Stimulated activated CD8-positive, alpha-beta memory T cell treated with anti-CD3 and anti-CD28 coated beads, Interleukin-12 subunit alpha, Interleukin-12 subunit beta, amount 100 ng/mL, for 4 hours (primary cell): ENCODE data around the gene FAM163A.
"Not testable (repeated sequence)": the region's sequence is repeated elsewhere in the genome, so short reads cannot be mapped to it uniquely, and the experiment has no call there.

Experiments used
- DNase-seq: peaks from one replicate; pipeline ENCODE4 v3.0.0-alpha.2; 2020; ENCODE audit warnings: low read depth

The FAM163A gene

DNA sequence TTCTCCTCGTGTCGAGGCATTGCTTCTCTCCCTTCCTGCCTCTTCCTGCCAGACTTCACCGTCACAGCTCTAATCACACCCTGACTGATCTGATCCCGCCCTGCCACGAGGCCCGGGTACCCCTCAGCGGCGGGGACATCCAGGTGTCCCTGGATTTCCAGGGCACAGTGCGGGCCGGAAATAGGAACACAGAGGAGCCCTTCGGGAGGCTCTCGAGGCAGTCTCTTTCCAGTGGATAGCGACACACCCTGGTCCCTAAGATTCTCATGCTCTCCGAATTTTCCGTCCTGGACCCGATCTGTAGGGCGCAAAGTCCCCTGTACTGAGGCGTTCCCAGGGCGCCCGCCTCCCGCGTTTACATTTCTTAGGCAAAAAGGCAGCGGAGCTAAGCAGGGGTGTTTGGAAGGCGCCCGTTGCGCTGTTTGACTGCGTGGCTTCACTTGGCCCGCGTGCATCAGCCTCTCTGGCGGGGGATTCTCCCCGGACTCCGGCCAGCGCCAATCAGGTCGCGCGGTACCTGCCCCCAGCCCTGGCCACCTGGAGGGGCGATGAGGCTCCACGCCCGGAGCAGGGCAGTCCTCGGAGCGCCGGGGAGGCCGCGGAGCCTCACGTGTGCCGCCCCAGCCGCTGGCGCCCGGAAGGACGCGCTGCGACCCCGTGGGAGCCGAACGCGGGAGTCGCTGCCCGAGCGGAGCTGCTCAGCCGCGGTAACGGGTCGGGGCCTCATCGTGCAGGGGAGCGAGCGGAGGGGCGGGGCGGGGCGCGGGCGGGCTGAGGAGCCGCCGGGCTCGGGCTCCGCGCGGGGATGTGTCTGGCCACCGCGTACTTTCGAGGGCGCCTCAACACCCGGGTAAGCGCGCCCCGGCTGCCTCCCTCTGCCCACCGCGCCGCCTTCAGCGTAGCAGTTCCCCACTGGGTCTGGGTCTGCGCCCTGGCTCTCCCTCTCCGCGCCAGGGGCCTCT, at the start of gene FAM163A:
Gene FAM163A (plus strand): TSS at position 575 of the 962 bp plus-strand sequence. CDS start 69,807 bp downstream, outside the sequence.
- DNase-seq: no peak

DNA sequence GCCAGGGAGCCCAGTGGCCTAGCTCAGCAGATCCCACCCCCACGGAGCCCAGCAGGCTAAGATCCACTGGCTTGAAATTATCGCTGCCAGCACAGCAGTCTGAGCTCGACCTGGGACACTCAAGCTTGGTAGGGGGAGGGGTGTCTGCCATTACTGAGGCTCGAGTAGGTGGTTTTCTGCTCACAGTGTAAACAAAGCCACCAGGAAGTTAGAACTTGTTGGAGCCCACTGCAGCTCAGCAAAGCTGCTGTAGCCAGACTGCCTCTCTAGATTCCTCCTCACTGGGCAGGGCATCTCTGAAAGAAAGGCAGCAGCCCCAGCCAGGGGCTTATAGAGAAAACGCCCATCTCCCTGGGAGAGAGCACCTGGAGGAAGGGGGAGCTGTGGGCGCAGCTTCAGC, 48.6 kb upstream of the FAM163A start:
- DNase-seq: not testable (repeated sequence)

DNA sequence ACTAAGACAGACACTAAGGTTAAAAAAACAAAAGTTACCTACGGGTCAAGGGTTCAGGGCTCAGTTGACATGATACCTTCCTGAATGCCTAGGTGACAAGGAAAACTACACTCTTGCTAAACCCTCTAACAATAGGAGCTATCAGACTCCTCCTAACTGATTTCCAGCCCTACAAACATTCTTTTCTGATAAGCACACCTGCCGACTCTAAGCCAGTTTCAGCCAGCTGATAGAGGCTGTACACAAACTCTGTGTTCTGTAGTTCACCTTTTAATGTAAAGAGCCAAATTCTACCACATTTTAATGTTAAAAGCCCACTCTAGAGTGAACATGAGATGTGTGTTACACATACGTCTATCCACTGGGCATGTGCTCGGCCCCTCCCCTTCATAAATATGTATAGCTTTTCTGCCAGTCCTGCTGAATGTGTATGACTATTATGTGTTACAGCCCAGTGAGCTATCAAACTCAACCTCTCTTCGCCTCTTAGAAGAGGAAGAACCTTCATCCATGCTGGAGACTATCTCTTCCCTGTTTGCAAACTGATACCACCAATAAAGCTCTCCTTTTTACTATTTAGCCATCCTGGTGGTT, 40.0 kb upstream of the FAM163A start:
- DNase-seq: no peak

DNA sequence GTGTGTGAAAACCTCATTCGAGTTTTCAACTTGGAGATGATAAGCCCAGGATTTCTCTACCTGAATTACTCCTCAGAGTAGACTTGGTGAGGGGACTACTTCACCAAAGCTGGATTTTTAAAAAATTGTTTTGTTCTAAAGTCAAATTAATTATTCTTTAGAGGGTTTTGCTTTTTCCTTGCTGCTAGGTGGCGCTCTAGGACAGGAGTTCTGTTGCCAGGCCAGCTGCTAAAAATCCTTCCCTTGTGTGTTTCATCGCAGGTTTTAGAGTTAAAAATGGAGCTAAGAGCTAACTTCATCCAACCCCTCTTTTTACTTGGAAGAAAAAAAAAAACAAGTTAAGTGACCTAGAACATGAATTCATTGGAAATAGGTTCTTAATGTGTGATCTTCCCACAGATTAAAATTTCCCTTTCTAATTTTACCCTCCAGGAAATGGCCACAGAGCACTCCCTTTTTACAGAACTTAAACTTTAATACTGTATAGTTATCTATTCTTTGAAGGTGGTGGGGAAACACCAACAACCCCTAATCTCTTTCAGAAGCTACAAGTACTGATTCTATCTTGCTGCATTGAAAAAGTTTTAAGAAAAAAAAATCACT, 36.7 kb upstream of the FAM163A start:
- DNase-seq: no peak

DNA sequence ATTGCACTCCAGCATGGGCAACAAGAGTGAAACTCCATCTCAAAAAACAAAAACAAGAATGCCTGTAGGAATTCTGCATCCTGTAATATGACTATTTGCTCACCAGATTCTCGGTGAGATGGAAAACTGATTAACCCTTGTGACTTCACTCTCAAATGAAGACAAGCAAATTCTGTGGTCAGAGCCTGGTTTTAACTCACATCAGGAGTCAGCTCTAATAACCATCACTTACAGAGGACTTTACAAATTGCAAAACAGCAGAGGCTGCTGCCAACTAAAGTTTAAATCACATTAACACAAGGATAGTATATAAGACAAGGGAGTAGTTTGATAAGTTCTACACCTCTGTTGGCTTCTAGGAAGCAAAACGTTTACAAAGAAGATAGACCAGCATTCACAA, 35.7 kb upstream of the FAM163A start:
- no peak for DNase-seq

DNA sequence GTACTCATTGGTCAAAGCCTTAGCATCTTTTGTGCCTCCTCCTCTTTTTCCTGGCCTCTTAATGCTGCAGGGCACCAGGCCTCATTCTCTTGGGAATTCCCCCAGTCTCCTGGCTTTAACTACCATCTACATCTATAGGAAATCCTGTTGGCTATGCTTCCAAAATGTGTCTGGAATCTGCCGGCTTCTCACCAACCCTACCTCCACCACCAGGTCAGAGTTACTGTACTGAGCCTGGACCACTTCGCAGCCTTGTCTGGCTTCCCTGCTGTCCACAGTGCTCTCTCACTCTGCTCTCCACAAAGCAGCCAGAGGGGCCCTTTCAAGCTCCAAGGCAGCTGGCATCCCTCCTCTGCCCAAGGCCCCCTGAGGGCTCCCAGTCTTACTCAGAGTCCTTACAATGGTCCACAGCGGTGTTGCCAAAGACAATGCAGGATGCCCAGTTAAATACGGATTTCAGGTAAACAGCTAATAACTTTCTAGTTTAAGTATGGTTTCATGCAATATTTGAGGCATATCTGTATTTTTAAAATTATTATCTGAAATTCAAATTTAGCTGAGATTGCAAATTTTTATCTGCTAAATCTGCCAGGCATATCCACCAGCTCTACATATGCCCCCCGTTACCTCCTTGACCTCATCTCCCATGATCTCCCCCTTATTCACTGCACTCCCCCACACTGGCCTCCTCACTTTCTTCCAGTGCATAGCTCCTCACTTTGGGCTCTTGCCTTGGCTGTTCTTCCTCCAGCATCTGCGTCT, 34.5 kb upstream of the FAM163A start:
- no peak for DNase-seq

DNA sequence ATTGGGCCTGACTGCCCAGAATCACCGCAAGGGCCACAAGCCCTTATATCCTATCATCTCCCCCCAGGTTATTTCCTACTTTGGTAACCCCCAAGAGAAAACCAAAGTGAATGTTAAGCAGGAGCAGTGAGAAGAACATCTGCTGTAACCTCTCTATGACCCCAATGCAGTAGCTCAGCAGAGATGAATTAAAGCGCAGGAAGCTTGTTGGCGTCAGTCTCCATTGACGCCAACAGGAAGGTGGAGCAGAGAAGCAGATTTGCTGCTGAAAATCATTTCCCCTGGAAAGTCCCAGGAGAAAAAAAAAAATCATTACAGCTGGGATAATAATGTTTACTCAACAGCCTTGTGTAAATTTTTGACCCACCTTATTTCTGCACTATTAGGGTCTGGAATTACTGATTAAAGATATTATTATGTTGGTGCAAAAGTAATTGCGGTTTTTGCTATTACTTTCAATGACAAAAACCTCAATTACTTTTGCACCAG, 33.2 kb upstream of the FAM163A start:
- DNase-seq: no peak

DNA sequence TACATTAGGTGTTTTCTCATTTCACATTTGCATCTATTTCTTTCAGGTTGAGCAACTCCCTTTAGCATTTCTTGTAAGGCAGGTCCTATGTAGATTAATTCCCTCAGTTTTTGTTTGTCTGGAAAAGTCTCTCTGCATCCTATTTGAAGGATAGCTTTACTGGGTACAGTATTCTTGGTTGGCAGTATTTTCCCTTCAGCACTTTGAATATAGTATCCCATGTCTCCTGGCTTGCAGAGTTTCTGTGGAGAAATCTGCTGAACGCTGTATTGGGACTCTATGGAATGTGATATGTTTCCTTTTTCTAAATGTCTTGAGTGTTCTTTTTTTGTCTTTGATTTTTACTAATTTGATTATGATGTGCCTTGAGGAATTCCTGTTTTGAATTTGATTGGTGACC, 28.9 kb upstream of the FAM163A start:
- no peak for DNase-seq

DNA sequence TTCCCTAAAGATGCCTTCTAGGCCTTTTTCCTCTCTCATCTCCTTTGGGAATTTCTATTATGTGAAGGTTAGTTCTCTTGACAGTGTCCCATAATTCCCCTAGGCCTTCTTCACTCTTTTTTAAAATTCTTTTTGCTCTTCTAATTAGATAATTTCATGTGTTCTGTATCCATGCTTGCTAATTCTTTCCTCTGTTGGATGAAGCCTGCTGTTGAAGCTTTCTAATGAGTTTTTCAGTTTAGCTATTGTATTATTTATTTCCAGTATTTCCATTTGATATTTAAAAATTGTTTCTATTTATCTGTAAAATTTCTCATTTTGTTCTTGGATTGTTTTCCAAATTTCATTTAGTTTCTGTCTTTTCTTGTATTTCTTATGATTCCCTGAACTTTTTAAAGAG, 28.5 kb upstream of the FAM163A start:
- no peak for DNase-seq

DNA sequence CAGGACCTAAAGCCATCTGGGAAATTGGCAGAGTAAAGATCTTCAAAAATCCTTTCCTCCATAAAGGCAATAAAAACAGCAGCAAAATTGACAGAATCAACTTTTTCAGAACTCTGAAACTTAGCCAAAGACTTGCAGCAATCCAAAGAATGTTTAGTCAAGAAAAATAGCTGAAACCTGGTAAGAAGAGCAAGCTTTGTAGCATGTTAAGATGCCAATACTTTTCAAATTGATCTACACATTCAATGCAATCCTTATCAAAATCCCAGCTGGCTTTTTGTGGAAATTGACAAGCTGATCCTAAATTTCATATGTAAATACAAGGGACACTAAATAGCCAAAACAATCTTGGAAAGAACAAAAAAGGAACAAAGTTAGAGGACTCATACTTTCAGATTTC, 23.8 kb upstream of the FAM163A start:
- no peak for DNase-seq

DNA sequence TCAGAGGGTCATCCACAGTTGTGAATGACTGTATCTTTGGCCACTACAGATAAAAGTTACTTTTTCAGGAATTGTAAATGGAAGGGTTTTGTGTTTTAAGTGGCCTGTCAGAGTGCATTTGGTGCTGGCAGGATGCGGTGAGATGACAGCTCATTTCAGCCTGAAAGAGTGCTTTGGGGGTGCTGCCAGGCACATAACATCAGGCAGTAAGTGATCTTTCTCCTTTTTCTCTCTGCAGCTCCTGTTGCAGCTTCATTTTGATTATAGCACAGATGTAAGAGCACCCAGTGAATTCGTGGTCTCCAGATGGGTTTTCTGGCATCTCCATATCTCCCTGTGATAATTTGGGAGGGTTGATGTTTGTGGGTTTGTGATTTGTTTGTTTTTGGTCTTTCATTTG, 14.8 kb upstream of the FAM163A start:
- DNase-seq: no peak

DNA sequence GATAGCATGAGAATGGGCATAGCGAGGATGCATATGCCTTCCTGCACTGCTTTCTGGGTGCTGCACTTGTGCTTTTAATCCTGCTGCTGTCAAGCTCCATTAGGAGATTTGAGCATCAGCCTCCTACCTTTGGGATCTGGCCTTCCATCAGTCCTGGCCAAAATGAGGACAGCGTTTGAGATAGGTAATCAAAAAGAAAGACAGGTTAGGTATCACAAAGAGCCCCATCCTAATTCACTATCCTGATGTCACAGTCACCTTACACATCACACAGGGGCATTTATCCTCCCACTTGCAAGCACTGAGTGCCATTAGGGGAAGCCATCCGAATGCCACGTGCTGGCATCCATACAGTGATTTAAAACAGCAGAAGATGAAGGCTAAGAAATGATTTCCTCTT, 13.2 kb upstream of the FAM163A start:
- no peak for DNase-seq

DNA sequence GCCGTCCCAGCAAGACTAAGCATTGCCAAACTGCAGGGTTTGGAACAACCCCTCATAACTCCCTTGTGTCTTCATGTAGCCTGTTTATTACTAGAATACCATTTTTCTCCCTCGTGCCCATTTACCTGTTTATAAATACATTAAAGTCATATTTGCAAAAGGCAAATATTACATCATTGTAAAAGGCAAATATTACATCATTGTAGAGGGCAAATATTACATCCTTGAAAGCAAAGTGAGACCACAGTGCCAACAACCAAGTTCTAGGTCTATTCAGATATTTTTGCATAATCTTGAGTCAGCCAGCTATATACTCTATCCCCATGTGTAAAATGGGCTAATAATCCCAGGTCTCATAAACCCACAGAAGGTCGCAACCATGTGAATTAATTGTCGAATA, 11.4 kb upstream of the FAM163A start:
- DNase-seq: no peak

DNA sequence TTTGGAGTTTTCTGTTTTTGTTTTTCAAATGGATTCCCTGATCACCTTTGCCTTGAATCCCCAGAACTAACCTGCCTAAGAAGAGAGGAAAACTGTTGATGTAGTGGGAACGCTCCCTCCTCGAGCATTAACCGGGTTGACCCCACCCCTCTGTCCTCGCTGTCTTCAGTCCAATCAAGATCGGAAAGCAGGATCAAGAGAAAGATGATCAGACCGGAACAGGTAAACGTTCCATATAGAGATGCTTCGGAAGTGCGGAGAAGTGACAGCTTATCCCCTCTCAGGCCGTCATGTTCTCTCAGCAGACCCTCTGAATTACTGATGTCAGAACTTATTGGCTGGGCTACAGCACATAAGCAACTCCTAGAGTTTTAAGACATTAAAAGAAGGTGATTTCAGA, 800 bp upstream of the FAM163A start:
- DNase-seq: no peak

DNA sequence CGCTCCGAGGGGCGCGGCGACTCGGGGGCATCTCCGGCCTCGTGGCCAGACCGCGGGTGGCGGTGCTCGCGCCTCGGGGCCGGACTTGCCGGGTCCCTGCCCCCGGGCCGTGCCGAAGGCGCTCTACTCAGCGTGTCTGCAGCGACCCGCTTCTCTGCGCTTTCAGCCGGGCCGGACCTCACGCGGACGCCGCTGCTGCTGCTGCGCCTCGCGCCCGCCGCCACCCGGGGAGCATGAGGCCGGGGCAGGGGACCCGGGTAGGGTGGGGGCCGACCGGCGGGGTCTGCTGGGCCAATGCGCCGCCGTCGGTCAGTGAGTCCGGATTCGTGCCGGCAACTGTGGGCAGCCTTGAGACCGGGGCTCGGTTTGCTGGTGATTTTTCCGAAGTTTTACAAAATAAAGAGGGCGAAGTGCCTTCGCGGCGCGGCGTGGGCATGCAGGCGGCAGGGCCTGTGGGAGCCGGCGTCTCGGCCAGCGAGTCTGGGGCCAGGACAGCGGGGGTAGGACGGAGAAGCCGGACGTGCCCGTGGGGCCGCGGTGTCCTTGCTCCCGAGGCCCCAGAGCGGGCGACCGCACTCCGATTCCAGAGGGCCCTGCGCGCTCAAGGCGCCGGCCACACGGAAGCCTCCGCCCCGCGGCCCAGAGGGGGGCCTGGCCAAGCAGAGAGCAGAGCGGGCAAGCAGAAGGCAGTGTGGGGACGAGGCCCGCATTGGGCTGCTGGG, 749 bp downstream of the FAM163A start:
- DNase-seq: no peak

DNA sequence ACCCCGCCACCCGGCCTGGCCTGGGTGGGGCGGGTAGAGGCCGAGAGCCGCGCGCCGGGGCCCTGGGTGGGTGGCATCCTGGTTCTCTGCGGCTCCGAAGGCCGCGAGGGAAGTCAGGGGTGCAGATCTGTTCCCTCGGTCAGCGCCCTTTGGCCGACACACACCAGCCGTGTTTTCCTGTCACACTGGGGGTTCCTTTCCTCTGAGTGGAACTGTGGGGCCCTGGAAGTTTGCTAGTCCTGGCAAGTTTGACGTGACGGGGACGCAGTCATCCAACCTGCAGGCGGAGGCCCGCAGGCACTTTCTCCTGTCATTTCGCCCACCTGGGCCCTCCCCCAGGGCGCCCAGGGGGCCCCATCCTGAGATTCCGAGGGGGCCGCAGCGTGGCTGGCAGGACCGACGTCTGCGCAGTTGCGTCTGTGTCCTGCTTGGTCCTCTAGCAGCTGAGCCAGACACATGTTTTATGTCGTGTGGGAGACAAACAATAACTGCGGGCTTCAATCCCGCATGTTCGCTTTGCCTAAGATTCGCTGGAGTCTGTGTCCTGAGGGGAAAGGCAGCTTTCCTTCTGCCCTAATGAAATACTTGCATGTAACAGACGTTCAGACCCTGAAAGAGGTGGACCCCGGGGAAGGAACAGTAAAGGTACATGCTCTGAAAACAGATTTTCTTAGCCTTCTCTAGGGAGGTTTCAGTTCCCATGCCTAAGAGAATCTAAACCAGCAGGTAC, 1.5 kb downstream of the FAM163A start:
- DNase-seq: no peak

DNA sequence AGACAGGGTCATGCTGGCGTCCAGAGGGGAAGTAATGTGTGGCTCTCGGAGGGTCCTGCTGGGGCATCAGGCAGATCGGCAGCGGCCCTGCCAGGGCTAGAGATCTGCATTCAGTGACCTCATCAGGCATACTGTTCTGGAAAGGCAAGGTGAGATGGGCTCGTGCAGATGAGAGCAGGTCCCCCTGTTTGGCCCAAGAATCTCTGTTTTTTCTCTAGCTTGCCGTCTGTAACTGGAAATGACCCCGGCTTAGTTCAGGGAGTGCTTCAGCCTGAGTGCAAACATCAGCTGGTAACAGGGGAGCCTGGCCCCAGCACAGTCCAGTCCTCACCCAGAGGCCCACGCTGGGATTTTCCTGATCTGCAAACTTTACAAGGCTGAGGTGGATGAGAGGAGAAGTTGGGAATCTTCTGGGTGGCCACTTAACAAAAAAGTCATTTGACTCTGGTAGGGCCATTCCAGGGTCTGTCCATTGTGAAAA, 2.1 kb downstream of the FAM163A start:
- DNase-seq: no peak

DNA sequence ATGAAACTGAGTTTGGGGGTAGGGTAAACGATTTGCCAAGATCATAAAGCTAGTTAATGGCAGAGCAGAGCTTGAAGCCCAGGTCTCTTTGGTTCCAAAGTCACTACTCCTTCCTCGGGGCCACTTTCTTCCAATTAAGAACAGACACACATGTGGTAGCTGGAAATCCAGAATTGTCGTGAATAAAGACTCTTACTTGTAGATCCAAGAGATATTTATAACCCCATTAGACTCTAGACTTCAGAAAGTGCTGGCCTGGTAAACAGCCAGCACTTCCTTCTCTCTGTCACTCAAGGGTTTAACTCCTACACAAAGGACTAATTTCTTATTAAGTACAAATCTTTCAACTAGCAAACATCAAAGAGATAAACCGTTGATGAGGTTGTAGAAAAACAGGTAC, 2.7 kb downstream of the FAM163A start:
- no peak for DNase-seq

DNA sequence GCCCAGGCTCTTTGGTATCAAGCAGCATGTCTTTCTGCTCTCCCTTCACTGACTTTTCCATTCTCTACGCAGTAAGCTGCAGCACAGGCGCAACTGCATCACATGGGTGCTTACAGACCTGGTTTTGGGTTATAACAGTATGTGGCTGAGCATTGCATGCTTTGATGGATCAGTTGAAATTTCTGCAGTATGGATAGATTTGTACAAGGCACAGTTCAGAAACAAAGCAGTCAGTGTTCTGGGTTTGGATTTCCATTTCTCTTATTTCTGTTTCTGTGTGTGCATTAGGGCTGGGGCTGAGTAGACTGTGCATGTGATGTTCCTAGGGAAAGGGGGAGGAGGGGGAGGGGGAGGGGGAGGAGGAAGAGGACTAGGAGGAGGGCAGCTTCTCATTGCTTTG, 4.5 kb downstream of the FAM163A start:
- DNase-seq: no peak

DNA sequence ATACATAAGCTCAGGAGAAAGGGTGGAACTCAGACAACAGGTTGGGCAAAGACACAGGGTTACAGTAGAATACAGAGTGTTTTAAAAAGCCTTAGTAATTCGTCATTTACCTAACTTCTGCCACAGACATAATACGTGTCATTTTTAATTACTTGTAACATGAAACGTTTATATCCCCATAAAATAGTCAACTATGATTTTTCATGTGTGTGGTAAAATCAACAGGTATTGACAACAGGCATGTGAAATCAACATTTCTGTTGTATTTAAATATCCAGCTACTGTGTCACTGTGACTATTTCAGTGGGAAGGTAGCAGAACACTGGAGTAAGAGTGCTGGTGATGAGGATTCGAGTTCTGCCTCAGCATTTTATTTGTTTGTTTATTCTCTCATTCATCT, 5.7 kb downstream of the FAM163A start:
- DNase-seq: no peak

DNA sequence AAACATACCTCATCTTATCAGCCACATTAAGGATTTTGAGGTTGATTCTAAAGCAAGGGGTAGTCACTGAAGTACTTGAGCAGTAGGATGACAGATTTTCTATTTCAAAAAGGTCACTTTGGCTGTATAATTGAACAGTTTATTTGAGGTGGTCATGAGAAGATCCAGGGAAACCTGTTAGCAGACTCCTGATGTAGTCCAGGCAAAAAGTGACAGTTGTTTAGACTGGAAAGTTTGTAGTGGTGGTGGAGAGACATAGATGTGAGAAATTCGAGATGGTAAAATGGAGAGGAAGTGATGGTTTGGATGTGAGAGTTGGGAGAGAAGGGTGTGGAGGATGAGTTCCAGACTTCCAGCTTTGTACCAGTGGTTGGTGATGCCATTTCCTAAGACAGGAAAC, 7.5 kb downstream of the FAM163A start:
- no peak for DNase-seq
